IPS-NIHi7 (cell line): ENCODE results near the gene MADD.

Experiments used
- DNase-seq: peaks from one replicate; pipeline ENCODE4 v3.0.0; 2012; ENCODE audit warnings: mixed read lengths; ENCODE audit errors: extremely low spot score

Gene MADD

DNA sequence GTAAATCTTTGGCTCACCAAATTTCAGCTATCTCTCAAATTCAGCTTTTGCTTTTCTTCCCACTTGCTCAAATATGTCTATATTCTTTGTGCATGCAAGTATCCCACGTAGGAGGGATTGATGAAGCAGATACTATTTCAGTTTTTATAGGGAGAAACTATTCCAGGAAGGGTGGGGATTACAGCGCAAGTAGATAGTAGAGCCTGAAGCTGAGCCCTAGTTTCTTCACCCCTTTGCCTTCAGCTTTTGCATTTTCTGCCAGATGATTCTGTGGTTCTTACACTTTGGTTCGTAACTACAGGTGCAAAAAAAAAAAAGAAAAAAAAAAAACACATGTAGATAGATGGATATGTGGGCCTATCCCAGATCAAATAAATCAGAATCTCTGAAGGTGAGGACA, 18.2 kb upstream of the MADD start:
- DNase-seq, result no peak

DNA sequence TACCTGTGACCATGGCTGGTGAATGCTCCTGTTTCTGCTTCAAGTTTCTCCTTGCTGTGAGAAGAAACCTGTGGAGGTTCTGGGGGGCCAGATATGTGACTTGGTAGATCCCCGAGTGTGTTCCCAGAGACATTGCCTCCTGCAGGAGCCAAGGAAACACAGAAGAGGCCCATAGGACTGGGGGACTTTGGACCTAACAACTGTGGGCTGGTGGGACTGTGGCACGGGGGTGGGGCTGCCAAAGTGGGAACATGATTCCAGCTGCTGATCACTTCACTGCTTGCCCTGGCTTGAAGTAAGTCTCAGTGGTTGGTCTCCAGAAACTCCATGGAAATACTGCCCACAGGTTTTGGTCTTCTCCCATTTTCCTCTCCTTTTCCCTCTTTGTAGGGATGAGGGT, 16.3 kb upstream of the MADD start:
- no peak for DNase-seq

DNA sequence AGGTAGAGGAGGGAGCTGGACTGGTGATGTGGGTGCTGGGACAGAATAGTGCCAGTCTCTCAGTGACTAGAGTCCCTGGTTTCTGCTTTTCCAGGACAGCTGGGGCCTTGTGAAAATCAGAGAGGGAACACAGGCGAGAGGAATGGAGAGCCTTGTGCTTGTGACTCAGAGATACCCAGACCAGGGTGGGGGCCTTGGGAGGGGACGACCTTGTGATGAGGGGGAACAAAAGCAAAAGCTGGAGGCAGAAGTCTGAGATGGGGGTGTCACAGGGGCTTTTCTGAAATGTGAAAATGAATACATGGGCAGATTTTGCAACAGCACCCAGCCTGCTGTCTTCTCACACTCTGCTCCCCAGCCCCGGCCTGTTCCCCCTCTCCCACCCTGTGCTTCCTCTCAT, 15.5 kb upstream of the MADD start:
- DNase-seq, result no peak

DNA sequence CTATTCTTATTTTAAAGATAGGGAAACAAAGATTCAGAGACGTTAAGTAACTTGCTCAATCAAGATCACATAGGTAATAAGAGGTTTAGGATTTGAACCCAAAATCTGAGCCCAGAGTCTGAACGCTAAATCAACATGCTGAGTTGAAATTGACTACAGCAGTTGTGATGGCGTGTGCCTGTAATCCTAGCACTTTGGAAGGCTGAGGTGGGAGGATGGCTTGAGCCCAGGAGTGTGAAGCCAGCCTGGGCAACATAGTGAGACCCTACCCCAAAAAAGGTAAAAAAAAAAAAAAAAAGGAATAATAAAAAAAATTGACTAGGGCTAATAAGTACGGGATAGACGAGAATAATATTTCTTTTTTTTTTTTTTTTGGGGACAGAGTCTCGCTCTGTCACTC, 13.6 kb upstream of the MADD start:
- no peak for DNase-seq

DNA sequence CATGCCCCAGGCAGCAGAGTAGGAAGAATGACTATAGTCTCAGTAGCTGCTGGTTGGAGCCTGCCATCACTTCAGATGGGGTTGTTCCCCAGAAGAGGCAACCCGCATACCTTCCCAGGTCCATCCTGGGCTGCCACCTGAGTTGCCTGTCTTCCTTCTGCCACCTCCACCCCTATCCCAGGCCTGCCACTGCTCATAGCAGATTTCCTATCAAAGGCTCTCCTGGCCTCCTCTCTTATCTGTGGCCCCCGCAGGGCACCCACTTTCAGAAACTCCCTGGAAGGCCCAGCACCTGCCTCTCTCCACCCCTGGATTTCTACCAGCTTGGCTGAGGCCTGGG, 12.8 kb upstream of the MADD start:
- no peak for DNase-seq

DNA sequence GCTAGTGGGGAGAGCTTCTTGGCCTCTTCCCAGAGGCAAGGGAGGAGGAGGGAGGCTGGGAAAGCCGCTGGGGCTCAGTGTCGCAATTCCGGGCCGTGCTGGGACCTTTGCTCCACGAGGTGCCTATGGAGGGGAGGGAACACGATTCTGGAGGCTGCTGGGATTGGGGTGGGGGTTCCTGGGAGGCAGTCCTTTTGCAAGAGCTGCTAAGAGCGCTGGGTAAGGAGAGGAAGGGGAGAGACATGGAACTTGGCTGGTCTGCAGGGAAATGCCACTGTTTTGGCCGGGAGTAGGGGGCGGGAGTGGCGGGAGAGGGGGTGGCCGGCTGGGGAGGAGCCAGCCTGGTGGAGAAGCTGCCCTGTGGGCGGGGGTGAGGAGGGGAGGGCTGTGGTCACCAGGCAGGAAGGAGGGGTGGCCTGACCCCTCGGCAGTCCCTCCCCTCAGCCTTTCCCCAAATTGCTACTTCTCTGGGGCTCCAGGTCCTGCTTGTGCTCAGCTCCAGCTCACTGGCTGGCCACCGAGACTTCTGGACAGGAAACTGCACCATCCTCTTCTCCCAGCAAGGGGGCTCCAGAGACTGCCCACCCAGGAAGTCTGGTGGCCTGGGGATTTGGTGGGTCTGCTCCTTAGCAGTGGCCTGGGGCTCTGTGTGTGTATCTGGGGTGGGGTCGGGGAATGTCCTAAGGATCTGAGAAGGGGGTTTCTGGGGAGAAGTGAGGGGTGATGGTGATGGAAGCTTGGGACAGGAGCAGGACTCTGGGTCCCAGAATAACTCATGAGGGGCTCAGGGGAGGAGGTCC, 12.2 kb upstream of the MADD start, which contains the start of gene NR1H3:
NR1H3 (plus strand) TSS at position 480 of the 800 bp plus-strand sequence. CDS start 1,221 bp downstream, outside the sequence.
- DNase-seq, result peak; percentile 94

DNA sequence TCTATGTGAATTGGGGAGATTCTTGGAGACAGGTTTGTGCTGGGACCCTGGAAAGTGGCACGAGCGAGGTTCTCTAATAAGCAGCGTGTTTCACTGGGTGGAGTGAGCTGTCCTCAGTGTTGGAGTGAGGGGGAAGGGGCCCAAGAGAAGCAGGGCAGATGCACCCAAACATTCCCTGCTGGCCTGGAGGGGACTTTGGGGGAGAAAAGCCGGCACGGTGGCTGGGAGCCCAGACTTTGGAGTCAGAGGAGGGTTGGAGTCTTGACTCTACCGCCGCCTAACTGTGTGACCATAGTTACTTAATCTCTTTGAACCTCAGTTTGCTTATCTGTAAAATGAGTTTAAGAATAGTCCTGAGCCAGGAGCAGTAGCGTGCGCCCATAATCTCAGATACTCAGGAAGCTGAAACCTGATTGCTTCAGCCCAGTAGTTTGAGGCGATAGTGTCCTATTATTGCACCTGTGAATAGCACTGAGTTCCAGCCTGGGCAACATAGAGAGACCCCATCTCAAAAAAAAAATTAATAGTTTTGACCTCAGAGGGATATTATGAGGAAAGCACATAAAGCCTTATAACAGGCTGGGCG, 11.5 kb upstream of the MADD start:
- DNase-seq, result no peak

DNA sequence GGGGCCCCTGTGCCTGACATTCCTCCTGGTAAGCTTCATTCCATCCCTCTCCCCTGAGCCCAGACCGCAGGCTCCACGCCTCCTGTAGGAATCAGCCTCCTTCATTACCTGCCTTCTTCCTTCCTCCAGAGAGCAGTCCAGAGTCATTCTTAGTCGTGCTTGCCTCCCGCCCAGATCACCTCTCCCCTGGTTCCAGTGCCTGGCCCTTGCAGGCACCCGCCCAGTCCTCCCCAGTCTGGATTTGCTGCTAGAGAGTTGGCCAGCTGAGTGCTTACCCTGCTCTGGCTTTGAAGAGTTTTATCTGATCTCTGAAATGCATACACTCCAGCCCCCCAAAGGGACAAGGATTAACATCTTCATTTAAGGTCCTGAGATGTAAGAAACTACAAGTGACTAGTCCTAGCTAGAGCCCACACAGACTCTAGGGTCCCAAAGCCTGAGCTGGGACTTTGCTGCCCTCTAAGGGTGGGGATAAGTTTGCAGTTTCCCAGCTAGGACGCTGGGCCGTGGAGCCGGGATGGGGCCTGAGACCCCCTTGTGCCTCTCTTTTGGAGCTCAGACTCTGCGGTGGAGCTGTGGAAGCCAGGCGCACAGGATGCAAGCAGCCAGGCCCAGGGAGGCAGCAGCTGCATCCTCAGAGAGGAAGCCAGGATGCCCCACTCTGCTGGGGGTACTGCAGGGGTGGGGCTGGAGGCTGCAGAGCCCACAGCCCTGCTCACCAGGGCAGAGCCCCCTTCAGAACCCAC, 10.5 kb upstream of the MADD start:
- DNase-seq, result peak; percentile 77

DNA sequence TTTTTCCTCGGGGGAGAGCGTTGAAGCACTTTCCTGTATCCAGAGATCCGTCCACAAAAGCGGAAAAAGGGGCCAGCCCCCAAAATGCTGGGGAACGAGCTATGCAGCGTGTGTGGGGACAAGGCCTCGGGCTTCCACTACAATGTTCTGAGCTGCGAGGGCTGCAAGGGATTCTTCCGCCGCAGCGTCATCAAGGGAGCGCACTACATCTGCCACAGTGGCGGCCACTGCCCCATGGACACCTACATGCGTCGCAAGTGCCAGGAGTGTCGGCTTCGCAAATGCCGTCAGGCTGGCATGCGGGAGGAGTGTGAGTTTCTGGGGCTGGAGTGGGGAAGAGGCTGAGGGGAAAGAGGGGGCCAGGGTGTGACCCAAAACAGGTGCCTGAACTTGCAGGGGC, 9.6 kb upstream of the MADD start:
- no peak for DNase-seq

DNA sequence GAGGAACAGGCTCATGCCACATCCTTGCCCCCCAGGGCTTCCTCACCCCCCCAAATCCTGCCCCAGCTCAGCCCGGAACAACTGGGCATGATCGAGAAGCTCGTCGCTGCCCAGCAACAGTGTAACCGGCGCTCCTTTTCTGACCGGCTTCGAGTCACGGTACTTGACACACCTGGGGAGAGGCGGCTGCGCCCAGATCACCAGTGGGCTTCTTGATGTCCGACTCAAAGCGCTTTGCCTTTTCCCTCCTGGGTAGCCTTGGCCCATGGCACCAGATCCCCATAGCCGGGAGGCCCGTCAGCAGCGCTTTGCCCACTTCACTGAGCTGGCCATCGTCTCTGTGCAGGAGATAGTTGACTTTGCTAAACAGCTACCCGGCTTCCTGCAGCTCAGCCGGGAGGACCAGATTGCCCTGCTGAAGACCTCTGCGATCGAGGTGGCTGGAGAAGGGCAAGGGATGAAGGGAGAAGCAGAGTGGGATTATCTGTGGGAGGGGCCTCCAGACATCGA, 8.6 kb upstream of the MADD start:
- no peak for DNase-seq

DNA sequence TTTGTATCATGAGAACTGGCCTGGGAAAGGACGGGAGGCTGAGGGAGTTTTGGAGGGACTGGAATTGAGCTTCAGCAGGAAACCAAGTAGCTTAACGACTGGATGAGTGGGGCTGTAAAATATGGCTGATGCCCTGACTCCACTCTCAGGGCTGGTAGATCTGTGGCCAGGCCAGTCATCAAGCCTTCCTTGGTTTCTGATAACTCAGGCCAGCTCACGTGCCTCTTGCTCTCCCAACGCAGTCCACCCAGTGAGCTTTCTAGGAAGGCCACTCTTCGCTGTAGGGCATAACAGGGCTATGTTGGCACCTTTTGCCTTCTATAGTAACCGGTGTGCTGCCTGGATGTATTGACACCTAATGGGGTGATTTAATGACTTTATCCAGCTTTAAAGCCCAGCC, 5.8 kb upstream of the MADD start:
- no peak for DNase-seq

DNA sequence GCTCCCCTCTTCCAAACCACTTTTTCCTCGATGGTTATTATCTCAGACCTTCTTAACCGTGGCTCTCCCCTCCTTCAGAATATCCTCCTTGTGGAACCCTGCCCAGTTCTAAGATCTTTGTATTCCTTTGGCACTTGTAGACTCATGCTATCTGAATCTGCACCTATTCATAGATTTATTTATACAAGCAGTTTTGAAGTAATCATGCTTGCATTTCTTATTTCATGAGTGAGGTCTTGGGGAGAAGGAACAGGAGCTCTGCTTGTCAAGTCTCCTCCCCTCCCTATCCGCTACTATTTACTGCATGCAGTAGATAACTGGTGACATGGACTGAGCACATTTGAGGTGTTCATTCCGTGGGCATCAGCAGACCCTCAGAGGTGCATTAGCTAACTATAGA, 5.4 kb upstream of the MADD start:
- no peak for DNase-seq

DNA sequence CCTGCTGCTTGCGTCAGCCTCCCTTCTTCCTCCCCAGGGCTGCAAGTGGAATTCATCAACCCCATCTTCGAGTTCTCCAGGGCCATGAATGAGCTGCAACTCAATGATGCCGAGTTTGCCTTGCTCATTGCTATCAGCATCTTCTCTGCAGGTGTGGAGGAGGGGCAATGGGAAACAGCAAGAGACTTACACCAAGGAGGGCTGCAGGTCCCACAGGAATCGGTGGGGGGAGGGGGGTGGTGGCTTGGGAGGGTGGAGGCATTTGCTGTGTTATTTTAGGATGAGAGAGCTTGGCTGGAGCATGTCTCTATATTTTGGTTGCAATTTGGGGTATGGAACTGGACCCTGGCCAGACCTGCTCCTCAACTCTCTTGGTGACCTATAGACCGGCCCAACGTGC, 2.1 kb upstream of the MADD start:
- no peak for DNase-seq

DNA sequence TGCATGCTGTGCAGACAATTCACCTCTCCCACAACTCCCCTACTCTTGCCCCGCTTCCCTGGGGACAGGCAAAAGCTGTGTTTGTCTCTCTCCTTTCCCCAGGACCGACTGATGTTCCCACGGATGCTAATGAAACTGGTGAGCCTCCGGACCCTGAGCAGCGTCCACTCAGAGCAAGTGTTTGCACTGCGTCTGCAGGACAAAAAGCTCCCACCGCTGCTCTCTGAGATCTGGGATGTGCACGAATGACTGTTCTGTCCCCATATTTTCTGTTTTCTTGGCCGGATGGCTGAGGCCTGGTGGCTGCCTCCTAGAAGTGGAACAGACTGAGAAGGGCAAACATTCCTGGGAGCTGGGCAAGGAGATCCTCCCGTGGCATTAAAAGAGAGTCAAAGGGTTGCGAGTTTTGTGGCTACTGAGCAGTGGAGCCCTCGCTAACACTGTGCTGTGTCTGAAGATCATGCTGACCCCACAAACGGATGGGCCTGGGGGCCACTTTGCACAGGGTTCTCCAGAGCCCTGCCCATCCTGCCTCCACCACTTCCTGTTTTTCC, 1.4 kb upstream of the MADD start:
- DNase-seq, result no peak

DNA sequence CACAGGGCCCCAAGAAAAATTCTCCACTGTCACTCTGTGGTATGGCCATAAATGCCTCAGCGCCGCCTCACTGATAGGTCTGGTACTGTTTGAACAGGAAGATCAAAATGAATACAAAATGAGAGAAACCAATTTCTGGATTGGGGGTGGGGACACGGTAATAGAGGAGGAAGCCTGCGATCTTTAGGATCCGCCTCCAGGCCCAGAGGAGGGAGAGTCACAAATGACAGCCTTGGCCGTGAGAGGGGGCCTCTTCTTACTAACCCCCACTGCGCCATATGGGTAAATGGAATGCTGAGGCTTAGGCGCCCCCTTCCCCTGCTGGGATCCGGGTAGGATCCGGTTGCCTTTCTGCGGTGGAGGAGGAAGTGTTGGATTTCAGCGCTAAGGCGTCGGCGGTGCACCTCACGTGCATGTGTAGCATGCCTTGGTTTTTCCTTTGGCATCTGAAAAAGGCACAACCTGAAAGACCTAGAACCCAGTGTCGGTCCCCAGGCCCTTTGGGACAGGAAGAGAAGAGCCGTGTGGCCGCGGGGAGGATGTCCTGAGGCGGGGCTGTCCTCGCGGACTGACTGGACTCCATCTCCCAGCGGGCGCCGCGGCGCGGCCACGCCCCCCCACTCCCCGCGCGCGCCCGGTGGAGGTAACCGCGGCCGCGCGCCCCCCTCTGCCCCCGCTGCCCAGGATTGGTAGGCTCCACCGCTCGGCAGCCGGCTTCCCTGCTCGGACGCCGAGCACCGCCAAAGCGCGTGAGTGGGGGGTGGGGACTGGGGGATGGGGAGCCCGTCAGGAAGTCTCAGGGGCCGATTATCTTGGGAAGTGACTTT, 718 bp upstream of the MADD start:
- peak; percentile 95 for DNase-seq

DNA sequence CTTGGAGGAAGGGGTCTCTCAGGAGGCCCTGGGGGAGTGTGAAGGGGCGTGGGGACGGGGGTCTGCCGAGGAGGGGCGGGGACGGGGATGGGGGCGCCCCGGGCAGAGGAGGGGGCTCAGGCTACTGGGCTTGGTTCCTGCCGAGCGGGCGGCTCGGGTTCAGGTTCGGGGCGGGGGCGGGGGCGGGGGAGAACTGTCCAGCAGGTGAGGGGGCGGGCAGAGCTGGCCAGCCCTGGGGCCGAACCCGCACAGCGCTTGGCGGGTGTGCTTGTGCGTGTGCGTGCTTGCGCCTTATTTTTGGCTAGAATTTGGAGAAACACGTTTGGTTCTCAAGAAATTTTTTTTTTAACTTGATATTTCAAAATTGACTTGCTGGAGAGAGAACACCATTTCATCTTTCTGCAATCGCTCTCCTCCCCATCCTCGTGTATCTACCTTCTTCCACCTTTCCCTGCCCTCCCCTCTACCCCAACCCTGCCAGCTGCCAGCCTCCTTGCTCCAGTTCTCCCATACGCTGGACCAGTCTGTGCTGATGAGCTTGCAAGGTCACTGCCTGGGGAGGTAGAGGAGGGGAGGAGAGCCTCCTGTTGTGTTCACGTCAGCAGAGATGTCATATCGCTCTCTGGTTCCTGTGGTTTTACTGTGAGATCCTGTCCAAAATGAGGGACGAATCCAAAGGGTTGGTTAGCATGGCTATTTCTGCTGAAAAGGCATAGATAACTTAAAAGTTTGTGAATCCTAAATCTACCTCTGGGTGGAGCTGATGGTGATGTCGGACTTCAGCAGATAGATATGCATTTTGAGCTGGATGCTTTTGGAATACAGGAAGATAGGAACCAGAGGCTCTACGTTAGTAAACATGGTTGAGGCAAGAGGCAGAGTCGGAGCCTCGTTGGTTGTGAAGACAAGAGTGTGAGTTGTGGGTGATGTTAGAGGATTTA, 668 bp downstream of the MADD start:
- DNase-seq, result peak; percentile 69

DNA sequence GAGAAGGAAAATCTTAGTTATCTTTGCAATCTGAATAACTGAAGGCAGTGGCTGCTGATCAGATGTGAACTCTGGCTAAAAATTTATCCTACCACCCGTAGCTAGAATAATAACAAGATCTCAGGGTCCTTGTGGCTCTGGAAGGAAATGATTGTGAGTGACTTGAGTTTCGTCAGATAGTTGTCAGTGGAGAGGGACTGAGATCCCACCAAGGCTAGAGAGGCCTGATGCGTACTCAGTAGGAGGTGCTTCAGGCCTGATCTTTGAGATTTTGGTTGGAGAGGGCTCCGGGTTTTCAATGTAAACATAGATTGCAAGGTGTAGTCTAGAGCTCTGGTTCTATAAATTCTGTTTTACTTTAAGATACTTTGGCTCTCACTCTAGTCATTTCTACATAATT, 1.4 kb downstream of the MADD start:
- no peak for DNase-seq

DNA sequence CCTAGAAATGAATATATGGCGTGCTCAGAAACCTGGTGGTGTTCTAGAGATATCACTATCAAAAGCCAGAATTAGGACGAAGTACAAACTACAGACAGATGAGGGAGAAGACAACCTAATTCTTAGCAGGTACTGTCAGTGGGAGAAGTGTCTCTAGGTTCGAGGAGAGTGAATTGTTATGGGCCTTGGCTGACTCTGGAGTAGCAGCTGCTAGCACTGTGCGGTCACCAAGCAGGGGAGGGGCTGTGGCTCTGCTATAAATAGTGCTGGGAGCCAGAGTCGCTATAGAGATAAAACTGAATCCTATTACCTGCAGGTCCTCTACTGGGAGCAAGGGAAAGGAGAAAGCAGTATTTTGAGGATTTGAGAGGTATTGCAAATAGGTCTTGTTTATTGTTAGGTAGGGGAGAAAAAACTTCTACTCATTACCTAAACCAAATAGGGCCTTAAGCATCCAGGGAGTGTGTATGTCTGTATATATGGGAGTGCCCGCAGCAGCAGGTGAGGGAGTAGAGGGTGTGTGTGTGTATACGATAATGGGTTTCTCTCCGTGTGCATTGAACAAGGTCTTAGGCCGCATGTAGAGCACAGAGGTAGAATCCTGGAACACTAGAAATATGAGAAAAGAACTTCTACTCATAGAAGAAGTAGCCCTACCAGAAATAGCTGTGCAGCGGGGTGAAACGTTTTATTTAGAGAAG, 2.2 kb downstream of the MADD start:
- no peak for DNase-seq

DNA sequence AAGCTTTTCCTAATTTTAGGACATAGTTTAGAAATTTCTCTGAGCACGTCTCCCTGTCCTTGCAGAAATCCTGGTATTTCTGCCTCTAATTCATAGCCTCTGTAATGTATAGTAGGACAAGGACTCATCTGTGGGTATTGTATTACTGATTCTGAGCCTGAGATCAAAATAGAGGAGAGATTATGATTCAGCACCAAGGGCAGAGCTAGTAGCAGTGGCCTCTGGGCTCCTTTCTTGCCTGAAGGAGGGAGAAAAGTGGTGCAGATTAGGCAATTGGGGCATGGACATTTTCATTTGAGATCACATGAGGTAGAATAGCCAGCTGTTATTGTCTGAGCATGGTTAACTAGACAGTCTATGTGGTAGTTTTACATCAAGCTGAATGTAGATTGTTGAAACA, 2.8 kb downstream of the MADD start:
- no peak for DNase-seq
